HPDE6-E6E7 (cell line): ENCODE results near the gene BCAR3.
"Not testable (repeated sequence)": the region's sequence is repeated elsewhere in the genome, so short reads cannot be mapped to it uniquely, and the experiment has no call there.

Experiments
- DNase-seq: peaks from one replicate; pipeline ENCODE4 v3.0.0; 2011; ENCODE audit warnings: missing footprints; ENCODE audit errors: extremely low spot score

The BCAR3 gene

GRCh38 chr1:93577536-93578432, 103.9 kb downstream of the BCAR3 start:
- no peak for DNase-seq

DNA sequence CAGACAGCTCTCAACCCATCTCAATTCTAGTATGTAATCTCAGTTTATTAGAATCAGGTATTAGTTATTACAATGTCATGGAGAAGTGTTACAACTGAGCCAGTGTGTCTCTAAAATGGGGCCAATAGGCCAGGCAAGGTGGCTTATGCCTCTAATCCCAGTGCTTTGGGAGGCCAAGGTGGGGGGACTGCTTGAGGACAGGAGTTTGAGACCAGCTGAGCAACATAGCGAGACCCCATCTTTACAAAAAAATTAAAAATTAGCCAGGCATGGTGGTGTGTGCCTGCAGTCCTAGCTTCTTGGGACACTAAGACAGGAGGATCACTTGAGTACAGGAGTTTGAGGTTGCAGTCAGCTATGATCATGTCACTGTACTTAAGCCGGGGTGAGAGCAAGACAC, 104.9 kb downstream of the BCAR3 start:
- no peak for DNase-seq

DNA sequence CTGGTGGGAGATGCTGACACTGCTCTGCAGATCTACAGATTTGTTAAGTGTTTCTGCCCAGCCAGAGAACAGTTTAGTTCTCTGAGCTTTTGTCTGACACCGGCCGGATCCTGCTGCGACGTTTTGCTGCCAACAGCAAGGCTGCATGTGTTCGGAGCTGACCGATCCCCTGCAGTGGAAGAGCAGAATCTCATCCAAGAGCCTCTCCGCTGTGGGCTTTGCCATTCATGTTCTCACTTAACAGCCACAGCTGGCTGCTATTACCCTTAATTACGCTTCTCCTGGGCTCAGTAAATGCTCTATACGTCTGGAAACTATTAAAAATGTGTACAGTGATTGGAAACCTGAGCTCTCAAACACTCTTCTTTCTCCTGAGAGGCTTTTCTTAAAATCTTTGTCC, 105.3 kb downstream of the BCAR3 start:
- DNase-seq = no peak

DNA sequence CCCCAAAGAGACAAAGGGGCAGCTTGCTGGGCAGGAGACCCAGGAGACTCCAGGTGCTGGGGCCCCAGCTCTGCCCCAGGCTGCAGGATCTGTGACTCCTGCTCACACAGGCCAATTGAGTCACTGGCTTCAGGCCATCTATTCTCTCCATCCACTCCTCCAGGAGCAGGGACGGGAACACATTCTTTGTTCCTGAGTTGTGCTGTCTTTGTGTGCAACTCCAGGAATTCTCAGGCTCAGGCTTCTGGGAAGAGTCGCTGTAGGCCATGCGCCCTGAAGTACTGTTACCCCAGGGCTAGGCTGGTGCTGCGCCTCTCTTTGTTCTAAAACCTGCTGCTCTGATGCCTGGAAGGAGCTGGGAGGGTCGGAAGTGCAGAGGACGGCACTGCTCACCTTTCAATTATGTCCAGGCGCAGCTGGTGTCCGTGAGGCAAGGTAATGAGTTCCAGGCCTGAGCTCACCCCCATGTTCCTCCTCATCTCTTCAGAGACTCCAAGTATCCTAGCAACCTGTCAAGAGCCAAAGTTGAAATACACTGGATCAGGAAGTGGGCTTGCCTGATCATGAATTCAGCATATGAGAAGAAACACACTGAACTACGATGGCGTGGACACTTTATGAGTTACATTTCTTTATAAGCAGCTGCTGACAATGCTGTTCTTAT, 105.9 kb downstream of the BCAR3 start:
- no peak for DNase-seq

DNA sequence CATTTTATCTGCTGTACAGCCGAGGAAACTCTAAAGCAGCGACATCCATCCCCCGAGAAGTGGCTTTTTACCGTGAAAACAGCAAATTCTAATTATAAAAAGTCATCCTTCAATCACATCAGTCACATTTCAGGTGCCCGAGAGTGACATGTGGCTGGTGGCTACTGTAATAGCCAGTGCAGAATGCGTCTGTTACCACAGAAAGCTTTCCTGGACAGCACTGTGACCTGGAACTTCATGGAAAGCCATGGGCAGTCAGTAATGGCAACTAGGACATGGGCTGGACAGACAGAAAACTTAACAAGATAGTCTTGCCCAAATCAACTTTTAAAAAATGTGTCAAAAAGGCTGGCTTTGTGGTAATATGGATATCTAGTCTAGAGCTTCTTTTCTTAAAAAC, 106.6 kb downstream of the BCAR3 start:
- no peak for DNase-seq

- no peak for DNase-seq
These were observed 107.1 kb downstream of the BCAR3 start for GRCh38 chr1:93574511-93574910.

- DNase-seq = no peak
These were observed 107.6 kb downstream of the BCAR3 start for GRCh38 chr1:93573940-93574469.

DNA sequence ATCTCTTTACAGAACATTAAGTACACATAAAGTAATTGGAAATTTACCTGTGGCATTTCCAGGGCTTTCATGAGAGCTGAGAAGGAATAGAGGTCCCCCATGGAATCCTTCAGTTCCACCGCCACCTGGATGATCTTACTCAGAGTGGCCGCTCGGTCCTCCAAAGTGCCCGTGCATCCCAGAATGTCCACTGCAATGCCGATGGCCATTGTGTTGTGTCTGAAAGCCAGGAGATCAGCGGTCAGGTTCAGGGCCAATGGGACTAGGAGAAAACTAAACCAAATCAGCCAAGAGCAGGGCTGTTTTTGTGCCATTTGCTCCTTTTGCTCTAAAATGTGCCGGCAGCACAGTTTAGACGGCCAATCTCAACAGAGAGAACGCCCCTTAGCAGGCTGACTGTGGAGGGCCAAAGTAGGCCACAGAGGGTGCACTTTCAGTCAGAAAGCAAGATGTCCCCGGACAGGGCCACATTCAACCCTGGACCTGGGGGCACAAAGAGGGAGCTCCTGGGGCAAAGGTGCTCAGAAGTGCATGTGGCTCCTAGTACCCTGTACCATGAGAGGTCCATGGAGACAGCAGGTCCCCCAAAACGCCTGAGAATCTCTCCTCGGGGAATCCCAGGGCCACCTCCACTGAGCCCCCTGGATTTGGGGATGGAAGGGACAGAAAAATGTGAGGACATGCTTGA, 109.9 kb downstream of the BCAR3 start:
- DNase-seq = no peak

DNA sequence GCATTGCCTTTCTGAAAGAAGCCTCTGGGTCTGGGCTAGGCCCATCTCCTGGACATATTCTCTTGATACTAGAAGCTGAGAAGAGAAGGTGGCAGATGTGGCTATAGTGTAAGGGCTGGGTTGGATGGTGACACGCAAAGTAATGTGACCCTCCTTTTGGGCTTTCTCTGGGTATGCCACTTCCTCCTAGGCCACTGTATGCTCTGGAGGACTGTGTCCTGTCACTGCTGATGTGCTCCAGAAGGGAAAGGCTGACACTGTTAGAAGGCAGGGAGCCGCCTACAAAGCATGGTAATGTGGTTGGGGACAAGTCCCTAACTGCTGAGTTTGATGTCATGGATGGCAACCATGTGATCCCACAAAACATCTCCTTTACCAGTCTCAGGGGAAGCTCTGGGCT, 112.1 kb downstream of the BCAR3 start:
- DNase-seq = no peak

- DNase-seq = no peak
These were observed 114.2 kb downstream of the BCAR3 start for GRCh38 chr1:93567255-93567918.

DNA sequence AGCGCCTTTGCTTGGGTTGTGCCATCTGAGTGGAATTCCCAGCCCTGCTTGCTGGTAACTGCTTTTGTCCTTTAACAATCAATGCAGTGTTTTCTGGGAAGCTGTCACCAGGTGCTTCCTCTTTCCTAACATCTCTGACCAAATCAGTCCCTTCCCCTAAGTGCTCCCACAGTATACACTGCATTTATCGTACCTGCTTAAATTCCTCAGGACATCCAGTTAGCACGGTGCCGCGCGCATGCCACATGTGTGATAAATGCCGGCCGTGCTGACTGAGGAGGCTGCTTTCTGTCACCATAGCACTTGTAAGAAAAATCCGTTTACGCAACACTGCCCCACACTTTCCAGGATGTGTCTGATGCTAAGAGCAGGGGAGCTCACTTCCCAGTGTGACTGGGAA, 115.4 kb downstream of the BCAR3 start:
- no peak for DNase-seq

- DNase-seq = no peak
These were observed 116.0 kb downstream of the BCAR3 start for GRCh38 chr1:93565496-93566206.

DNA sequence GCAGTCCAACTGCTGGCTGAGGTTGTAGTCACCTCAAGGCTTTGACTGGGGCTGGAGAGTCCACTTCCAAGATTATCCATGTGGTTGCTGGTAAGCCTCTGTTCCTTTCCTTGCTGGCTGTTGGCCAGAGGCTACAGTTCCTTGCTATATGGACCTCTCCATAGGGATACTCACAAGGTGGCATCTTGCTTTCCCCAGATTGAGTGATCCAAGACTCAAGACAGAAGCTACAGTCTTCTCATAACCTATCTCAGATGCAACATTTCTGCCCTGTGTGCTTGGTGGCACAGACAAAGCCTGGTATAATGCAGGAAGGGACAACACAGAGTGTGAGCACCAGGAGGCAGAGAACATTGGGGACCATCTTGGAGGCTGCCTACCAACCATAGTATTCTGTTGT, 121.9 kb downstream of the BCAR3 start:
- no peak for DNase-seq

DNA sequence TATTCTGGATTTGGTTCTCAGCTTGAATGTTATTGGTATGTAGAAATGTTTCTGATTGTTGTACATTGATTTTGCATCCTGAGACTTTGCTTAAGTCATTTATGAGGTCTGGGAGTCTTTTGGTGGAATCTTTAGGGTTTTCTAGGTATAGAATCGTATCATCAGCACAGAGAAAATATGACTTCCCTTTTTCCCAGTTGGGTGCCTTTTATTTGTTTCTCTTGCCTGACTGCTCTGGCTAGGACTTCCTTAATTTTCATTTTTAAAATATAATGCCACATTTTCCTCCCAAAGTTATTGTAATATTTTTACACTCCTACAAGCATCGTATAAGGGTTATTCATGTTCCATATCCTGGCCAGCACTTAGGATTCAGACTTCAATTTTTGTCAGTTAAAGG, 122.6 kb downstream of the BCAR3 start:
- DNase-seq = no peak

- peak; percentile 15 for DNase-seq
These were observed 125.3 kb downstream of the BCAR3 start for GRCh38 chr1:93556291-93556690.

- DNase-seq = no peak
These were observed 126.5 kb downstream of the BCAR3 start for GRCh38 chr1:93554883-93555872.

GRCh38 chr1:93553886-93554490, 127.6 kb downstream of the BCAR3 start:
- not testable (repeated sequence) for DNase-seq

DNA sequence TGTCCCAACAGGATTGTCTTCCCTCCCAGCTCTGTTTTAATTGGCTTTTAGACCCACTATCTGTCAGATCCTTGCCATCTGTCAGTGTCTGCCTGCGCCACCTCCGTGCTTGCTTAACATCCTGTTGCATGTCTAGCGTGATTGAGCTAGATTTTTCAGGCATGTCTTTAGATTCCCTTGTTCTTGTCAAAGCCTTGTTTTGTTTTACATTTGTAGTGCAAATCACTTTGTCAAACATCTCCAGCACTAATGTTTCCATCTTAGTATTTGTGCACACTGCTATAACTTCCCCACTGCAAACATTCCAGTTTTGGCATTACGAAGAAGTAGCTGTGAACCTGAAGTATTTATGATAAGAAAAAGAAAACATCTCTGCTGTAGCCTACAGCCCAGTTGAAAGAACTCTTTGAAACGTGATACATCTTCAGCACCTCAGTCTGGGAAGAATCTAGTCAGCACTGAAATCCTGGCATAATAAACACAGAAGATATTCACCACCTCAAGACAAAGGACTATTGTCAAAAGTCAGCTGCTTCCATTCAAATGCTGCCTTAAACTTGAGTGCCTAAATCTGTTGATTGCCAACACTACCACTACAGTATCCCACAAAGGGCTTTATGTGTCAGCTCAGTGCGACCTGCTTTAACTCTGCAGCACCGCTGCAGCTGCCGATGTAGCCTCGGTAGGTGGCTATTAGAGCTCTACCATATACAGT, 128.7 kb downstream of the BCAR3 start:
- DNase-seq = no peak

DNA sequence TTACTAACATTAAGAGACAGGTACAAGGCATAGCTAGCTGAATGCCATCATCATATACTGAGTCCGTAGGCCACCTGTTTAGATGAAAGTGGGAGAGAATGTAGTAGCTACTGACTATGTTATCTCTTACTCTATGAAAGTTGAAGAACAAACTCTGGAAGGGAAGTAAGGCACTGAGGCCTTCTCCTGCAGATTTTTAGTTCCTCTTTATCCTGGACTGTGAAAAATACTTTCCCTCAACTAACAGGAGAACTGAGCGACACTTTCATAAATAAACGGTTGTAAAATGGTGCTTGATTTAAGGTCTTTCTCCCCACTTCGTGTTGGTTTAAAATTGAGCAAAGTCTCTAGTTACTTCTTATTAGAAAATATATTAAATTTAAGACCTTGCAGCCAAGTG, 131.8 kb downstream of the BCAR3 start:
- no peak for DNase-seq
